Left lobe of liver (tissue), 2 donors: Measurements from ENCODE around the gene AKAP6. TPM values are rescaled to one million over a fixed set of nuclear protein-coding genes. Genes with fewer than 3 reads are reported as not detected.

ENCODE experiments used
- ATAC-seq: fragments of 200-7000 bp; cut with Tn5 transposase; one replicate; pipeline ENCODE4 v1.9.1; 2020; ENCODE audit warnings: mild to moderate bottlenecking, moderate library complexity
- DNase-seq: peaks from one replicate; pipeline ENCODE4 v3.0.0-alpha.2; 2020; ENCODE audit warnings: low spot score
- total RNA-seq: library from RNA; stranded (reverse); gene quantifications from one replicate; pipeline ENCODE4 v1.2.1, GENCODE V29; 2021
- donor health status: DM: no; HTN: no; CAD: no; lungs with moderate emphysema.
- donor health status: DM: no; HTN: yes; CAD: no.

AKAP6 gene
- total RNA-seq, 1 donor from 2014 or later, result 7.2 TPM

DNA sequence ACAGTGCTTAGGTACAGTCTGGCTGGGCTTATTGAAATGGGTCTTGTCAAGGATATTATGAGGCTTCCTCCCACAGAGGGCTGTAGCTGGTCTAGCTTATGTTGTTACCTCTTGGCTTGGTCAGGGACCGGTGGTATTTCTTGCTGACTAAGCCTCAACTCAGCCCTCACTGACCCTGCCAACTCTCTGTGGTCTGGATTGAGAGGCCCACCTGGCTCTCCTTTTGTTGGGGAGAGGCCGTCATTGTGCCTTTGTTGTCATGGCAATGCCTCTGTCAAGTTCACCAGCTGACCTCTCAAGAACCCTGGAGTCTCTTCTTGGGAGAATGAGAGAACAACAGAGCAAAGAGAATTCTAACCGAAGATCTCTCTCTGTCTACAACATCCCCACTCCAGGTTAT is 364.0 kb downstream of the AKAP6 start:
- no peak for ATAC-seq
- no peak for DNase-seq

DNA sequence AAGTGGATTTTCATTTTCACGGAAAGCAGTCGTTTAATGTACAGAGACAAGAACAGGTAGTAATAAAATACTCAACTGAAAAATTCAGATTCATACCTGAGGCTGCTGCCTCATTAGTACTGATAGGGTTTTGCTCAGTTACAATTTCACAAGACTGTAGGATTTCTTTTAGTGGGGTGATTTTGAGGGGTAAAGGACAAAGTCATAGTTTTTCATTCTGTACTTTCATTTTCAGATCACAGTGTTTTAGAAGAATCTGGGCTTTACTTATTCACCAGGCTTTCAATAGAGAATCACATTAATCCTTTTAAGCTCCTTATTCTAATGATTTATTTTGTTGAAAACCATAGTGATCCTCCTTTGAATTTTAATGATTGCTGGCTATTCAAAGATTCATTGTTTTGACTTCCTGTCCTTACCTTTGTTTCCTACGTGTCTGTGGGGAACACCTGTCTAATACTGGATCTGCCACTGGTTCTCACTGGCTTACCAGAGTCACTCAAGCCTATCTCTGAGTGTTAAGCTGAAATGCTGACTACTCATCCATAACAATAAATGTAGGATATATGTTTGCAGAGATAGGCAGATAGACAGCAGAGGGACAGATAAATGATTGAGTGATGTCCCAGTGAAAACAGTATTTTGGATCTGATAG is 365.8 kb downstream of the AKAP6 start:
- DNase-seq, result no peak
- no peak for ATAC-seq

GRCh38 chr14:32696325-32697091 is 367.4 kb downstream of the AKAP6 start:
- DNase-seq (no peak), ATAC-seq (no peak)

DNA sequence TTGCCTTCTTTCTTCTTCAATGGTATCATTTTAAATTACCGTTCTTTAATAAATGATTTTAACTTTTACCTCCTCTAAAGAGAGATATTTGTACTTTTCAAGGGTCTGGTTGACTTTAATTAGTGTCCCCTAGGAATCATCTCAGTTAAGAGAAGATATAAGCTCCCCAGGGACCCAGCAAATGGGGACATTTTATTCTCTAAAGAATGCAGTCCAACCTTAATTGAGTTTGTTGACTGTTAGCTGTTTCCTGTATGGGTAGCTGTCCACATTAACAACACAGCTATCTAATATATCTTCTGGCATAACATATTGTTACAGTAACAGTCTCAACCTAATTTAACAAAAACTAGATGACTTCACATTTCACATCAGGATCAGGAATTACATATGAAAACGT is 368.0 kb downstream of the AKAP6 start:
- ATAC-seq, result no peak
- DNase-seq, result no peak

- DNase-seq (no peak), ATAC-seq (no peak)
These were observed 368.6 kb downstream of the AKAP6 start for GRCh38 chr14:32697704-32698103.

DNA sequence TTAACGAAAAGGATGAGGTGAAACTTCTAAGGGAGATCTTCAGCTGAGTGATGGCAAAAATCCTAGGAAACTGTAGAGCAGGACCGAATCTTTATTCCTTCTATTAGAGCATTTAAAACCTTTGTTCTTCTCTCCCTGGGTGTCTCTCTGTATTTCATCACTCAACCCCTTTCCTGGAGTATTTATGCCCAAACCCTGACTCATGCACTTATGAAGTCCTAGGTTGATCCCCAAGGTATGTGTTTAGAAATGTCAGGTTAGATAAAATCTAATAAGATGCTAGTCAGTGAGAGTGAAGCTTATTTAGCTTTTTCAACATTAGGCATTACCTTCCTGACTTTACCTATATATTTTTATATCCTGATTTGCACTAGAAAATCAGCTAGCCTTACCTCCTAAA is 369.7 kb downstream of the AKAP6 start:
- no peak for DNase-seq
- no peak for ATAC-seq

DNA sequence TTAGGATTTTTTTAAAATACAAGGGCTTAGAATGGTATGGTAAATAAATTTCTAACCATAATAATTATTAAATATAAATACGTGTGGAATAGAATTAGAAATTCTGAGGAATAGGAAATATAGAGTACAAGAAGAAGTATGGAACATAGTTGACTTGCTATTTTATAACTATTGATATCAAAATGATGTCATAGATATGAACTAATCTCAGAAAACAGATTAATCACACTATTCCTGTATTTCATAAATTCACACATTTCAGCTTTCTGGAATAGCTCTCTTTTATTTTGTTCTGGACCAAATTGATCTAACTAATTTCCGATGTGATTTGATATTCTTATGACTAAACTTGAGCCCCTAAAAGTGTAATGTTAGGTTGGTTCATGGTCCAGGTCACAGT is 372.4 kb downstream of the AKAP6 start:
- DNase-seq (no peak), ATAC-seq (no peak)

DNA sequence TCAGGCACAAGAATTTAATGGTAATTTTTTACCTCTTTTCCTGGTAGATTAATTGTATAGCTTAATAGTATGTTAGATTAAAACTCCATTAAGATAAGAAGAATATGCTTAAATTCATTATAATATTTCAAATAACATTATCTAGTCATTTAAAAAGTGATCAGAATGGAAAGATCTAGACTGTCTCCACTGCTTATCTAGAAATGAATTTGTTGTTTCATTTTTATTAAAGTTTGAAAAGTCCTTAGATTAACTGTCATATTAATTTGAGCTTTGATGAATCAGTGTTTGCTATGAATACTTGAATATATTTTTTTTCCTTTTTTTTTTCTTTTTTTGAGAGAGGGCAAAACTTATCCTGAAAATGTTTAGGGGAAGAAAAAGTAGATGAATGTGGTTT is 373.0 kb downstream of the AKAP6 start:
- ATAC-seq (no peak), DNase-seq (no peak)

GRCh38 chr14:32702562-32702961 is 373.5 kb downstream of the AKAP6 start:
- ATAC-seq (no peak), DNase-seq (no peak)

DNA sequence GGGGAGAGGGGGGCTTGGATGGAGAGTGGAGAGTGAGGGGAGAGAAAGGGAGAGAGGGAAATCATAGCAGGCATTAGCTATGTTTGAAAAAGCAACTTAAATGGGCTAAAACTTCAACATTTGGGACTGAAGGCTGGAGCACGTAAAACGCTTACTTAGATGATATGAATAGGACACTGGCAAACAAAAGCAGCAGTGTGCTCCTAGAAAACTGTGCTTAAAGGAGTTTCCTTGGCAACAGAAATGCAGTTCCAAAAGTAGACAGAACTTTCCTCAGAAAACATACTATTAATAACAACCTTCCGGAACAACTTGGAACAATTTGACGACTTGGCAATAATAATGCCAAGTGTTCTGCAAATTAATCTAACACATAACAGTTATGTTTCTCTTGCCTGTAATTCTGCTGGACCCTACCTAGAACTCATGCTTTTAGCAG is 374.1 kb downstream of the AKAP6 start:
- DNase-seq (no peak), ATAC-seq (peak; percentile 51)

- ATAC-seq, result no peak
- DNase-seq, result no peak
These were observed 377.8 kb downstream of the AKAP6 start for GRCh38 chr14:32706721-32707519.

GRCh38 chr14:32707742-32708500 is 378.8 kb downstream of the AKAP6 start:
- ATAC-seq (no peak), DNase-seq (no peak)

DNA sequence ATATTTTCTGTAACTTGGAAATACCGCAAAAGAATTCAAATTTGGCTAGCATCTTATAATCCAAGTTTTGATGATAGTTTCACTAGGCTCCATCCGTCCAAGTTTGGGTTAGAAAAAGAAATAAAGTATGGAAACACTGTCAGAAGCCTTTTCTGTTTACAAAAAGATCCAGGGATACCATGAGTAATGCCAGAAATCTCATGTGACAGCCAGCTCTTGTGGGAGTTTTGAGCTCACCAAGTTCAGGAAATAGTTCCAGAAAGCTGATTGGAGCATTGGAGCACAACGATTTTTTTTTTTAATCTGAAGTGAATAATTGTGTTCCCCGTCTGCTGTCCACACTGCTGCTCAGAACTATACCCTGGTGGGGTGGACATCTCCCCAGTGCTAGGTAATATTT is 379.9 kb downstream of the AKAP6 start:
- DNase-seq (no peak), ATAC-seq (peak; percentile 30)

DNA sequence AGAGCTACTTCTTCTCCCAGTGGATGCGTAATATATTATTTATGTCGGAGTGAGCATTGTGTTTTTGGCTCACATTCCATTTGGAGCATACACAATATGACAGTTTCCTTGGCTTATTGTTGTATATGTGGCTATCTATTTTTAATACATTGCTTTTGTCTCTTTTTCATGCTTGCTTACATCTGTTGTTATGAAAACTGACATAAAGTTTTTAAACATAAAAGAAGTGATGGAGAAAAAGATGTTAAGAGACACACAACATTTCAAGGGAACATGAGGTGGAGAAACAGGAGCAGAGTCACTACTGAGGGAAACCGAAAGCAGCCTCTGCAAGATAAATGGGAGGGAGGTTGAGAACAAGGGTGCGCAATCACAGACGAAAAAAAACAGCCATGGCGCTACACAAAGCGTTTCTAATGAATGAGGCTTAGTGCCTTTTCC is 381.2 kb downstream of the AKAP6 start:
- DNase-seq (no peak), ATAC-seq (peak; percentile 32)

- DNase-seq (no peak), ATAC-seq (peak; percentile 89)
These were observed 381.9 kb downstream of the AKAP6 start for GRCh38 chr14:32710731-32711680.

DNA sequence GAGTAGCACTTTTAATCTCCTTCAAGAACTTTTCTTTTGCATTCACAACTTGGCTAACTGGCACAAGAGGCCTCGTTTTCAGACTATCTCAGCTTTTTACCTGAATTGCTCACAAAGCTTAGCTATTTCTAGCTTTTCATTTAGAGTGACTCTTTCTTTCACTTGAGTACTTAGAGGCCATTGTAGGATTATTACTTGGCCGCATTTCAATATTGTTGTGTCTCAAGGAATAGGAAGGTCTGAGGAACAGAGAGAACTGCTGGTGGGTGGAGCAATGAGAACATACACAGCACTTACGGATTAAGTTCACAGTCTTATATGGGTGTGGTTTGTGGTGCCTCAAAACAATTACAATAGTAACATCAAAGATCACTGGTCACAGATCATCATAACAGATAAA is 384.8 kb downstream of the AKAP6 start:
- no peak for ATAC-seq
- DNase-seq, result no peak

DNA sequence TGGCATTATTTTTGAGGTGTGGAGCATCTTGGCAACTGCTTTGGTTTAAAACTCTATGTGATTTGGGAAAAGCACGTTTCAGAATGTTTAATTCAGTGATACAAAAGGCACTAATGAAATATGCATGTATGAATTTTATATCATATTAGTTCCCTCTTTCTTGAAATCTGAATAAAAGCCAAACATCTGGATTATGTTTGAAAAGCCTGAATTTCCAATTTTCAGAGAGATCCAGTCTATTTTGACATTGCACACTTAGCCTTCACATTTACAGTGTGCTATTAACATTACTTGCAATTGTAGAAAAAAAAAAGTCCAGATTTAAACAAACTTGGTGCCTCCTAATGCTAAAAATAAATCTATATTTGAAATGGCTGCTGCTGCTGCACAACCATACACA is 390.5 kb downstream of the AKAP6 start:
- ATAC-seq (no peak), DNase-seq (no peak)

DNA sequence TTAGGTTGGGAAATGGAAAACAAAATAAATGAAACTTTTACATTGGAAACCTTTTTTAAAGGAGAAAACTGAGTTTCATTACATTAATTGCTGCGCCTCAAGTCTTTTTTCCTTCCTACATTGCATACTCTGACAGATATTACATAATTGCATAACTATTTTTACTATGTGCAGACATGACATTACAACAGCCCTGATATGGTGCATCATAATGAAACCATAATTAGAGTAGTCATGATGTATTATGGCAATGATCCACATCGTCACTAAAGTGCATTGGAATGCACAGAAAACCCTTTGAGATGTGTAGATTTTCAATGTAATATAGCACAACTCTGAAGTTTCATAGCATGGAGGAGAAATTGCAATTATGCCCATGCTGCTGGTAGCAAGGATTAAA is 391.8 kb downstream of the AKAP6 start:
- ATAC-seq (no peak), DNase-seq (no peak)

GRCh38 chr14:32722631-32723183 is 393.6 kb downstream of the AKAP6 start:
- DNase-seq (no peak), ATAC-seq (no peak)
